ENCODE data around the gene AUTS2.

AUTS2 gene

DNA sequence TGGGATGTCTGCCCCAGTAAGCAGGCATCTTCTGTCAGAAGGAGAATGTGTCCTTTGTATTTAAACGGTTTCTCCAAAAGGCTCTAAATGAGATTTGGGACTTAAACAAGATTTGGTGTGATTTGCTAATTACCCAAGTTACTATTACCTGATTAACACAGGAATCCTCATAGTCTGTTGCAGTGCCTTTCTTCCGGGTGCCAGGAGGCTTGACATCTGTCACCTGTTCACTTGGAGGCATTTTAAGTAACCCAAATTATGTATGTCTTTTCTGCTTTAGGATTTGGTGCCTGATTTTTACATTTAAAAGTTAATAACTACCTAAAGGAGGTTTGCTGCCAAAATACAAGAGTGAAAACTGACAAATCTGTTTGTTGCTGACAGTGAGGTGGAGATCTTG is 945.7 kb downstream of the AUTS2 start:
- no peak for DNase-seq

DNA sequence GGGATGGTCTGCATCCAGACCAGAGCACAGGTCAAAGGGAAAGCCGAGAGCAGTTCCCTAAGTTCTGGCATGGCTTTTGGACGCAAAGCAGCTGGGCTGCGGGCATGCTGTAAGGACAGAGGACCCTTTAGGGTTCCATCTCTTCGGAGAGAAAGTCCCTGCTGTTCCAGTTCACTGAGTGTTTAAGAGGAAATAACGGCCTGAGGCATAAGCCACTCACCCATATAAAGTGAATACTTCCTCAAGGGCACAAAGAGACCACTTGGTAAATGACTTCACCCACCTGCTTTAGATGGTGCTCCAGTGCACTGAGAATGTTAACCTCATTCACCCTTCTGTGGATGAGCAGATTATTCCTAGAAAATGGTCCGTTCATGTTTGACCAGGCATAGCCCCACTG is 946.9 kb downstream of the AUTS2 start:
- no peak for DNase-seq

DNA sequence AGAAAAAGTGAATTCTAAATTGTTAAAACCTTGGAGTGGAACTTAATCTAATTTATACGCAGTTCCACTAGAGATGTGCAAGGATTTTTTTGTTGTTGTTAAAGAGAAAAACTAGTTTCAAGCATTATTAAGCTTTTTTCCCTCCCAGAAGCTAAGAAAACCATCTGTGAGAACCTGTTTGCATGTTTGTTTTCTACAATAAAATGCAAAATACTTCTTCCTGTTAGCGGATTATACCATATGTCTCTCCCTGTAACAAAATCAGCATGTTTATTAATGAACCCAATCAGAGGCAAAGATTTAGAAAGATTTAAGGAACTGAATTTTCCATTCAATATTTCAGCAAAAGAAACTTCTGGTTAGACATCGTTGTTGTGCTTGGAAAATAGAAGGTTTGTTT is 953.9 kb downstream of the AUTS2 start:
- no peak for DNase-seq

DNA sequence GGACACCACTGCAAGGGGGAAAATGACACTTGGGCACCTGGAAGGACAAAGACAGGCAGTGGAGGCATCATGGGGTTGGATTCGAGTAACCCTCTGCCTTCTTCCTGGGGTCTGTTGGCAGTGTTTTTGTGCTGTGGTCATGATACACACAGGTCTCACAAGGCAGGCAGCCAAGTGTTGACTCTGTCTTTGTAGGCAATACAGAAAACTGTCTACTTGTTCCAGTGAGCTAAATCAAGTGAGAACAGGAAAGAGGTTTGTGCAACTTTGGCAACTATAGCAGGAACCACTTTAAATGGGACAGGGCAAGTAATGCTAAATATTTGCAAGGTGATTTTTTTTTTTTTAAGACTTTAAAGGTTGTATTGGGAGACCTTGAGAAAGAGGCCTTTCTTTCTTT is 955.1 kb downstream of the AUTS2 start:
- DNase-seq = no peak

GRCh38 chr7:70554646-70555045 is 956.4 kb downstream of the AUTS2 start:
- no peak for DNase-seq

- no peak for DNase-seq
These were observed 958.5 kb downstream of the AUTS2 start for GRCh38 chr7:70556761-70557160.

DNA sequence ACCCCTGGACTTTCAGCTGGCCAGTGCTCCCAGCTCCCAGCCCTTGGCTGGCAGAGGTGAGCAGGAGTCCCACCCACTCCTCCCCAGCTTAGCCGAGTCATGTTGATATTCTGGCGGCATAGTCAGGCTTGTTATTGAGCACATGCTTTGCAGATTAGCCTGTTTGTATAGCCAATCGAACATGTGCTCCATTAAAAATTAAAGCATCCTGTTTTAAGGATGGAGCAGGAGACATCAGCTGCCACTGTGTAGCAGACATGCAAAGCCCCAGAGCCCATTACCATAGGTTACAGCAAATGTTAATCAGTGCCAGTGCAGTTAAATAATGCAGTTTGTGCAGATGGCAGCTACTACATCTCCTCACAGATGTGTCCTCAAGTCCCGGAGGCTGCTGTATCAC is 959.1 kb downstream of the AUTS2 start:
- no peak for DNase-seq

DNA sequence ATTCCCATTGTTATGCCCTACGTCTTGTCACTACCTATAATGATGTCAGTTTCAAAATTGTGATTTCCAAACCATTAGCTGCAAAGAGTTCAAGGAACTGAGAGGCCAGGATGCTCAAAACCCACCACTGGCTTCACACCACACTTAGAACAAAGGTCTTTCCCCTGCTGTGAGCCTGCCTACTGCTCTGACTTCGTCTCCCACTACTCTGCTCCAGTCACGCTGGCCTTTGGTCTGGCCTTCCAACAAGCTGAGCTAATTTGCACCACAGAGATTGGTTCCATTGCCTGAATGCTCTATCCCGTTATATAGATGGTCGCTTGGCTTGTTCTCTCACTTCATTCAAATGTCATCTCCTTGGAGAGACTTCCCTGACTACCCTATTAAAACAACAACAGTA is 961.5 kb downstream of the AUTS2 start:
- no peak for DNase-seq

DNA sequence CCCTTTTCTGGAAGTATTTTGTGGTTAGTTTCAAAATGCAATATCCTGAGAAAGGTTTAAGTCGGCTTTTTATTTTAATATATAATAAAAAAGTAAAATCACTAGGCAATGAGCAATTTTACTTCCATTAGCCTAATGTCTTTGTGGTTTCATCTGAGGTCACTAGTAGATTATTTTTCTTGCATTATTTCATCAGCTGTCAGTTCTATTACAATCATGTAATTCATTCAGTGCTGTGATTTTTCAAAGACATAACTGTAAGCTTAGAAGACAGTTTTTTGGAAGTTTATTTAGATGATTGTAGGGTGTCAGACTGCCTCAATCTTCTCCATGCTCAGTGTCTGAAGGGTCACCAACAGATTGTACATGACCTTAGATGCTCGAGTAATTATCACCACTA is 965.7 kb downstream of the AUTS2 start:
- no peak for DNase-seq

DNA sequence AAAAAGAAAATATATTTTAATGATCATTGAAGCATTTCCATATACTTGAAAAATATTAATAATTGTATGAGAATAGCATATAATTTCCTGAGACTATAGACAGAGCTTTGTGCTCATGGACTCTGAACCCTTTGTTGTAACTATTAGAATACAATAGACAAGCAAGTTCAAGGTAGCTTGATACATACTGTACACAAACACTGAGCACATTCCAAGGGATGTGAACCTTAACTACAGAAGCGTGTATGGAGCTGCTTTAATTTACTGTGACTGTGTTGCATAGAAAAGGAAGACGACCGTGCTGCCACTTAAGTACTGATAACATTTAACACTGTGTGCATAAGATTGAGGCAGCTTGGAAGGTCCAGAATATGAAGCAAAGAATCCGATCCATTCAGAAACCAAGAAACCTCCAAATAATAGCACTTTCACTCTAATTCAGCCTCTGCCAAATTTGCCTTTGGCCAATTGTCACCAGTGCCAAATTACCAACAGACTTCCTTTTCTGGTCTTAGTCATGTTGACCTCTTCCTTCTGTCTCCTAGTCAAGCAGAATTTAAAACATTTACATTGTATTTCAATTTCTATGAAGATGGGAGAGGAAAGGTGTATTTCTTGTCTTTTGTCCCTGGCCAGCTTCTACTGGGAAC is 967.6 kb downstream of the AUTS2 start:
- no peak for DNase-seq

DNA sequence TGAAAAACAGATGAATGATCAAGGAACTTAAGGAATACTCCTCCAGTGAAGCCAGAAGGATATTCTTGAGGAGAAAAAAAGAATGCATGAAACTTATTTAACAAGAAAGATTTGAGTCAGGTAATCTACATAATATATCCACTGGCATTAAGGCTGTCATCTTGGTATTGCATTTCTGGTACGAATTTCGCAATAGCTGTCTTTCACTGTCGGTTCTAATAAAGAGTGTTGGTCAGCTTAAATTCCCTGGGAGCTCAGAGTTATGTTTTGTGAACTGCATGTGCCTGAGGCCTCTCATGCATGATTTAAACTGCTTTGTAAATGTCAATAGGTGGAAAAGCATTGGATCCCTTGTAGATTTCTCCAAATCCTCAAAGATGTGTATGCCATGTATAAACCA is 968.4 kb downstream of the AUTS2 start:
- DNase-seq = no peak

- no peak for DNase-seq
These were observed 970.5 kb downstream of the AUTS2 start for GRCh38 chr7:70568674-70569334.

GRCh38 chr7:70569335-70569819 is 971.1 kb downstream of the AUTS2 start:
- DNase-seq = no peak

GRCh38 chr7:70570029-70570428 is 971.8 kb downstream of the AUTS2 start:
- no peak for DNase-seq

DNA sequence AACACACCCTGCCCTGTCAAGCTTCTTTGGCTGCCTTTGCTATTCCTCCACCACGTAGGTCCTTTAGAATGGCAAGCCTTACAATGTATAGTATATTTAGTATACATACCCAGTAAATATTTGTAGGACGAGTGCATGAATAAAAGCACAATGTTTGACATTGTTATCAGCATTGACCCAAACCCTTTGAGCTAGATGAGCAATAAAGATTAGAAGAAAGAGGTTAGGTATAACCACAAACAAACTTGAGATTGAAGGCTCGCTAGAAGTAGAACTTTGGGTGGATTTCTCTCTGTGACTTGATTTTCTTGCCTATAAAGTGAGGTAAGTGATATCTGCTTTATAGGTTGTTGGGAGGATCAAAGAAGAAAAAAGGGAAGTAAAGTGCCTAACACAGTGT is 972.7 kb downstream of the AUTS2 start:
- DNase-seq = no peak

GRCh38 chr7:70571403-70571934 is 973.2 kb downstream of the AUTS2 start:
- no peak for DNase-seq

DNA sequence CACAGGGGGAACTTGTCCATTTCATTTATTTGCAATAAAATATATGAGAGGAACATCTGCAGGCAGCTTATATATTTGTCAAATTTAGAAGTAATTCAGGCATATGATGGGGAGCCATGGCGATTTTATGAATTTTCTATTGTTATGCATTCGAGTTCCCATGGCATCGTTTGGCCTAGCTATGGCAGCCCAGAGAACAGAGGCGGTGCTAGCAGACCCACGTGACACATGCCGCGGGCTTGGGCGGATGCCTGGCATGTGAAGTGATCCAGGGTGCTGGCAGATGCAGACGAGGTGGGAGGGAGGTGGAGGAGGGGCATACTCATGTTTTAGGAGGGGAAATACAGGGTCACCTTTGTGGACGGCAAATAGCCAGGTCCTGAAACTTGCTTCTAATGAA is 973.7 kb downstream of the AUTS2 start:
- no peak for DNase-seq

GRCh38 chr7:70572571-70572970 is 974.3 kb downstream of the AUTS2 start:
- DNase-seq = no peak

DNA sequence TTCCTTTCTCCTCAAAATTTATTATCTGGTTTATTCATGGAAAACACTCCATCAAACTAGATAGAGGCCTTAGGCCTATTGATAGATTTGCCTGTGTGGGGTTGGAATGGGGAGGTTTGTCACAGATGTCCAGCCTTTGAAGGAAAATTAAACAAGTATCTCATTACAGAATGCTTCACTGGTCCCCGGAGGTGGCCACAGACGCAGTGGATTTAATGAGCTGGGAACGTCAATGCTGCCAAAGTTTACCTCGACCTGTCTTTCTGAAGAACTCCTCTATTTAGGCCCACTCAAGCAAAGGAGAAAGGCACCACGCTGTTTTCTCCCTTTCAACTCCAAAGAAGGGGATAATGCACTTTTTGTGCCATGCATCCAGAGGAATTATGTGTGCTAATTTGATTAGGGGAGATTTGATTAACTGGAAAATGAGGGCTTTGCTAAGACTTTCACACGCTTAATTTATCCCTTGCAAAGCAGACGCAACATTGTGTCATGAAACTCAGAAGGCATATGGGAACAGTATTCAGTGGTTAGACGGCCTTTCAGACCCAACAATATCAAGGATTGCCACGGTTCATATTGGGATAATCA is 974.9 kb downstream of the AUTS2 start:
- DNase-seq = no peak

DNA sequence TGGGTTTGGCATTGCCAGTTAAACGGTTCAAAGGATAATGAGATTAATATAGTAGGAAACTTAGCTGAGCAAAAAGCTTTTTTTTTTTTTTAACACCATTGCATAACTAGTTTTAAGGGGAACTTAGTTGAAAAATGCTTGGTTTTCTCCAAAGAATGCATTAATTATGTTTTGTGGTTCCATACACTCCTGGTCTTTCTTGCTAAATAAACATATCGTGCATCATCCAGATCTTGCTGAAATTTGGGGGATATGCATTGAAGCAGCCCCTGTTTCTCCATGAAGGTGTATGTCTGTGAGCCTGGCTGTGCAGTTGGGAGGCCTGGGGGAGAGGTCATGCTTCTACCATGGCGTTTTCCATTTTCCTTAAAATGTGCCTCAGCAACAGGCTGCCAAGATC is 975.4 kb downstream of the AUTS2 start:
- no peak for DNase-seq

GRCh38 chr7:70574314-70574834 is 976.1 kb downstream of the AUTS2 start:
- DNase-seq = no peak

DNA sequence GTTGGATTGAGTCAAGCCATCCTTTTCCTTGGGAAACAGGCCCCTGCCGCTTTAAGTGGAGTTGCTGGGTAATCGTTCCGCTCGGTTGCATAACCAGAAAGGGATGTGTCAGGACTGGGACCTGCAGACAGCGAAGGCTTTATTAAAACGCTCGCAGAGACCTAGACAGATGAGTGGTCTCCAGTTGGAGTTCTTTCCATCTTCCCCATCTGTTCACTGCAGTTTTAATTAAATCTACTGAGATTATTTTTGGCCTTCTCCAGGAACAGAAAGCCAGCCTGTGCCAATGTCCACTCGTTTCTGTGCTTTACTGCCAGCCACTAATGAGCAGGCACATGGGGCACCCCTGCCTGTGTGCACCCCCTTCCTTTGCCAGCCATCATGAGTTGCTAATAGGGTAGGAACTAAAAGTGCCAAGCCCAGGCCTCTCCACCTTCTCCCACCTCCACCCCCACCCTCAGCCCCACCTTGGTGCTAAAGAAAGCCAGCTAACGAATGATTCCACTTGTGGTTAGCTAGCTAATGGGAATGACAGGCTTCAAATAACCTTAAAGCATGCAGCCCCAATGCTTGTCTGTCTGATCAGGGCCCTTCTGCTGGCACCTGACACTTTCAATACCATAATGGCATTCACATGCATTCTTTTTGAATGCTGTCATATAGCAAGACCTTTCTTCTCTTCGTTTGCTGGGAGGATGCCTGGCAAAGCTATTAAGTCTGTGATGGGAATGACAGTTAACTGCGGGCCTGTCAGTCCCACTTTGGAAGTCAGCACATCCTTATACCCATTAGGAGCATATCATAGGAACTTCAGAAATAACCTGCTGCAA is 976.9 kb downstream of the AUTS2 start:
- no peak for DNase-seq

DNA sequence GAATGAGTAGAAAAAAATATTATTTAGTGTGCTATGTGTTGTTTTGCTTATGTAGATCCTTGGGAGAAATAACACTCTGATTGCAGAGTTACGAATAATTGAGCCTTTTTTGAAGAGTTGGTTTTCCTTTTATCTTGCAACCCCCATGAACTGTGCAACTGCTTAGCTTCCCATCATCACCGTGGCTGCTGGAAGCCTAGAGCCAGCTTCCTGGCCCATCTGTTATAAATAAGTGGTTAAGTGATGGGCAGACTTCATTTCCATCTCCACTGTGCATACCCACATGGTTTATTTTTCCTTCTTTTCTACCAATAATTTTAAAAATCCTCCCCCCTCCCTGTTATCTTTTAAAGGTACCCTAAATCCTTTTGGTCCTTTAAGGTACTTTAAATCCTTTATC is 978.8 kb downstream of the AUTS2 start:
- DNase-seq = no peak

Measured in 8988T (cell line).